HuH-7 (cell line): ENCODE results near the gene HELZ2.

ENCODE experiments used
- DNase-seq: peaks from one replicate; pipeline ENCODE4 v3.0.0; 2011; ENCODE audit warnings: low spot score

The HELZ2 gene

GRCh38 chr20:63553251-63553932 lies 20.6 kb downstream of the HELZ2 start:
- peak; percentile 88 for DNase-seq

GRCh38 chr20:63552481-63553249 lies 21.4 kb downstream of the HELZ2 start:
- no peak for DNase-seq

- DNase-seq: no peak
These were observed 23.0 kb downstream of the HELZ2 start for GRCh38 chr20:63551068-63551467.

- DNase-seq: no peak
These were observed 24.3 kb downstream of the HELZ2 start for GRCh38 chr20:63549679-63550282.

GRCh38 chr20:63549019-63549418 lies 25.0 kb downstream of the HELZ2 start:
- DNase-seq: no peak

GRCh38 chr20:63548542-63548941 lies 25.5 kb downstream of the HELZ2 start:
- no peak for DNase-seq

- no peak for DNase-seq
These were observed 26.1 kb downstream of the HELZ2 start, which contains the start of gene SRMS for GRCh38 chr20:63547725-63548480. Gene SRMS, minus strand, starts transcription at chr20:63547749. Its CDS starts 286 bp downstream, at chr20:63547463.

- DNase-seq: no peak
These were observed 26.9 kb downstream of the HELZ2 start for GRCh38 chr20:63546956-63547724.

- no peak for DNase-seq
These were observed 27.6 kb downstream of the HELZ2 start for GRCh38 chr20:63546256-63546955.

- DNase-seq: no peak
These were observed 28.2 kb downstream of the HELZ2 start for GRCh38 chr20:63545814-63546213.

GRCh38 chr20:63544958-63545516 lies 29.0 kb downstream of the HELZ2 start:
- DNase-seq: no peak

GRCh38 chr20:63544241-63544957 lies 29.6 kb downstream of the HELZ2 start:
- DNase-seq: peak; percentile 70

GRCh38 chr20:63543733-63544132 lies 30.3 kb downstream of the HELZ2 start:
- DNase-seq: no peak

GRCh38 chr20:63543131-63543530 lies 30.9 kb downstream of the HELZ2 start:
- DNase-seq: no peak

GRCh38 chr20:63542696-63543095 lies 31.3 kb downstream of the HELZ2 start:
- DNase-seq: no peak

GRCh38 chr20:63542031-63542559 lies 31.9 kb downstream of the HELZ2 start:
- DNase-seq: no peak

- no peak for DNase-seq
These were observed 32.7 kb downstream of the HELZ2 start for GRCh38 chr20:63541371-63541770.

GRCh38 chr20:63540417-63541186 lies 33.4 kb downstream of the HELZ2 start:
- no peak for DNase-seq
